Subcutaneous adipose tissue (tissue), 4 donors: ENCODE data around the gene MYL11. TPM values are rescaled to one million over a fixed set of nuclear protein-coding genes. Genes with fewer than 3 reads are reported as not detected.

Source experiments
- total RNA-seq, 4 donors: library from RNA; depleted of rRNA; stranded (reverse); fragments of >200 nt; gene quantifications; one replicate each; pipeline ENCODE4 v1.1.0, GENCODE V29; 2016
- TF ChIP-seq, protein P1 (sequence below): fragments of 450-650 bp; IDR thresholded peaks from one replicate; pipeline ENCODE4 v1.5.1; 2016; ENCODE audit warnings: low read depth, mild to moderate bottlenecking, control low read depth, antibody characterized with exemption, moderate library complexity

The MYL11 gene
- not detected for total RNA-seq

DNA sequence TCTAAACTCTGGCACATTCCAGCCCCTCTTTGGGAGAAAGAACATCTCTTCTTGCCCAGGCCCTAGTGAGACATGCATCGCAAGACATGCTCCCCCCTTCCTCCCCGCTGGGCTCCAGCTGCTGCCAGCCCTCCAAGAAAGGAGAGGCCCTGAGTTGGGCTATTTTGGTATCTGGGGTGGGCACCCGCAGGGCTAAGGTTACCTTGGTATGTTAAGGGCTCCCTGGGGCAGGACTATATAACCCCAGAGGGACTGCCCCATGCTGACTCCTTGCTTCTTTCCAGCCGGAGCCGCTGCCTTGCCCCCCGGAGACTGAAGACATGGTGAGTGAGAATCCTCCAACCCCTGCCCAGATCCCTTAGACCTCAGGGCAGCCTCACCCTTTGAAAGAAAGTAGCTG is at the start of gene MYL11:
TSS of gene MYL11 (plus strand) at position 265 of the 400 bp plus-strand sequence. CDS start at position 321, 56 bp downstream.
- TF ChIP-seq, protein P1, sequence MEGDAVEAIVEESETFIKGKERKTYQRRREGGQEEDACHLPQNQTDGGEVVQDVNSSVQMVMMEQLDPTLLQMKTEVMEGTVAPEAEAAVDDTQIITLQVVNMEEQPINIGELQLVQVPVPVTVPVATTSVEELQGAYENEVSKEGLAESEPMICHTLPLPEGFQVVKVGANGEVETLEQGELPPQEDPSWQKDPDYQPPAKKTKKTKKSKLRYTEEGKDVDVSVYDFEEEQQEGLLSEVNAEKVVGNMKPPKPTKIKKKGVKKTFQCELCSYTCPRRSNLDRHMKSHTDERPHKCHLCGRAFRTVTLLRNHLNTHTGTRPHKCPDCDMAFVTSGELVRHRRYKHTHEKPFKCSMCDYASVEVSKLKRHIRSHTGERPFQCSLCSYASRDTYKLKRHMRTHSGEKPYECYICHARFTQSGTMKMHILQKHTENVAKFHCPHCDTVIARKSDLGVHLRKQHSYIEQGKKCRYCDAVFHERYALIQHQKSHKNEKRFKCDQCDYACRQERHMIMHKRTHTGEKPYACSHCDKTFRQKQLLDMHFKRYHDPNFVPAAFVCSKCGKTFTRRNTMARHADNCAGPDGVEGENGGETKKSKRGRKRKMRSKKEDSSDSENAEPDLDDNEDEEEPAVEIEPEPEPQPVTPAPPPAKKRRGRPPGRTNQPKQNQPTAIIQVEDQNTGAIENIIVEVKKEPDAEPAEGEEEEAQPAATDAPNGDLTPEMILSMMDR: no peak

DNA sequence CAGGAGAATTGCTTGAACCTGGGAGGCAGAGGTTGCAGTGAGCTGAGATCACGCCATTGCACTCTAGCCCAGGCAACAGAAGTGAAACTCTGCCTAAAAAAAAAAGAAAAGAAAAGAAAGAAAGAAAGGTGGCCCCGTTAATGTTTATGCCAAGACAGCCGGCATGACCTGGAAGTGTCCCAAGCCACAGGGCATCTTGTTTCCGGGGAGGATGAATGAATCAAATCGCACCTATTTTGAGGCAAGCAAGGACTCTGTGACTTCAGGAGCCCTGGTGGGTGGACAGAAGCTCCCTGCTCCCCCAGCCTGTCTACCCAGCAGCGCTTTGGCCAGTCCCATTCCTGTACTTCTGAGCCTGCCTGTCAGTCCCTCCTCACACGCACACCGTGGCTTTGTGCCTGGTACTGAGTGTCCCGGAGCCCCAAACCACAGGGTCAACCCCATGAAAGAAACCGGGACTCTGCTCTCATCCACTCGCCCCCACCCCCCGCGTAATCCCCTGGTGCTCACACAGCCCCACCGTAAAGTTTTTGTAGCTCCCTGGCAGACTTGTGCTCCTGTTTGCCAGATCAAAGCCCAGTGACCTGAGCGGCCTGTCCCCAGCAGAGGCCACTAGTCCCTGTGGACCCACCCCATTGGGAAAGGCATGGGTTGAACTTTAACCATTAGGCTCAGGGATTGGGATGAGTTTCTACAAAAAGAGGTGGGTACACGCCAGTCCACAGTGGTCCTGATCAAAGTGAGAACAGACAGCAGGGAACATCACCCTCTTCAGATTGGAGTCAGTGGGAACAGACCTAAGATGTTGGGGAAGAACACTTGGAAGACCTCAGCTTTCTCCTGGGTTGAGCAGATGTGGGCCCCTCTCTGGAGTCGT is 38.8 kb upstream of the MYL11 start:
- TF ChIP-seq, protein P1: no peak

DNA sequence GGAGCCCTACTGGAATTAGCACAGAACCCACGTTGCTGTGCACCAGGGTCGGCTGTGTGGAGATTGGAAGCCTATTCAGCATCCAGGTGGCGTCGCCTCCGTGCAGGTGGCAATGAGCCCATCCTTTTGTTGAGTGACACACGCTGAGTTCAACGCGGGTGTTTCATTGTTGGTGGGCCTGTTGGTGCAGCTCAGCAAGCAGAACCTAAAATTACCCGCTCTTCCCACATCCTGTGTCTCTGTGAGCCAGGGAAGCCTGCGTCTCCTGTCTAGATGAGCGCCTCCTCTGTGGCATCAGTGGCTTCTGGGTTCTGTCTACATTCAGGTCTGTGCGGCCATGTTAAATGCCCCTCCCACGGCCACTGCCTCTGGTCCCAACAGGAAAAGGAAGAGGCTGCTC is 34.0 kb upstream of the MYL11 start:
- TF ChIP-seq, protein P1: no peak

GRCh38 chr16:30342751-30343490 is 31.7 kb upstream of the MYL11 start:
- TF ChIP-seq, protein P1: no peak

DNA sequence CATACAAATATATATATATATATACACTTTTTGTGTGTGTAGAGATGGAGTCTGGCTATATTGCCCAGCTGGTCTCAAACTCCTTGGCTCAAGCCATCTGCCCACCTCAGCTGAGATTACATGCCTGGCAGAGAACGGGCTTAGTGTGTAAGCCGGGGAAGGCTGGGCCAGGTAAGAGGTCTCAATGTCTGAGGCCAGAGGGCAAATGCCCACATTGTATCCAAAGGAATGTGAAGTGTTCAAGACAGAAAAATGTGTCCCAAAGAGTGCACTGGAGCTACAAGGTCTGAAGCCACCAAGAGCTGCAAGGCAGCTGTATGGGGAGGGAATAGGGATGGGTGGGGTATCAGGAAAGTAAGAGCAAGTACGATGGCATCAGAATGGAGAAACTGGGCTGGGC is 28.3 kb upstream of the MYL11 start:
- TF ChIP-seq, protein P1: no peak

GRCh38 chr16:30348113-30348512 is 26.5 kb upstream of the MYL11 start:
- TF ChIP-seq, protein P1: no peak

DNA sequence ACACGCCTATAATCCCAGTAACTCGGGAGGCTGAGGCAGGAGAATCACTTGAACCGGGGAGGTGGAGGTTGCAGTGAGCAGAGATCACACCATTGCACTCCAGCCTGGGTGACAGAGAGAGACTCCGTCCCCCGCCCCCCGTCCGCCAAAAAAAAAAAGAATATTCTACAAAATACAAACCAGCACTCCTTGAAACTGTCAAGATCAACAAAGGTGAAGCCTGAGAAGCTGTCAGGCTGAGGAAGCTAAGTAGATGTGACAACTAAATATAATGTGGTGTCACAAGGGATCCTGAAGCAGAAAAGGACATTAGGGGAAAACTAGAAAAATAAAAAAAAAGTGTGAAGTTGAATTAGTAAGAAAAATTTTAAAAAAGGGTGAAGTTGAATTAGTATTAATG is 25.7 kb upstream of the MYL11 start:
- TF ChIP-seq, protein P1: no peak
